Ureter (tissue), 1 donor: ENCODE data around the gene PAN3. TPM values are rescaled to one million over a fixed set of nuclear protein-coding genes. Genes with fewer than 3 reads are reported as not detected.
A peak's percentile ranks its signal among the peaks of the same experiment; 100 is the strongest.

Experiments
- DNase-seq: peaks from one replicate; pipeline ENCODE4 v3.0.0-alpha.2; 2020; ENCODE audit warnings: low spot score
- total RNA-seq: library from RNA; stranded (reverse); gene quantifications from one replicate; pipeline ENCODE4 v1.2.4, GENCODE V29; 2023
- donor health status: DM: yes; HTN: yes; CAD: no.

PAN3 gene
- total RNA-seq, 1 donor from 2014 or later, result 54.6 TPM

DNA sequence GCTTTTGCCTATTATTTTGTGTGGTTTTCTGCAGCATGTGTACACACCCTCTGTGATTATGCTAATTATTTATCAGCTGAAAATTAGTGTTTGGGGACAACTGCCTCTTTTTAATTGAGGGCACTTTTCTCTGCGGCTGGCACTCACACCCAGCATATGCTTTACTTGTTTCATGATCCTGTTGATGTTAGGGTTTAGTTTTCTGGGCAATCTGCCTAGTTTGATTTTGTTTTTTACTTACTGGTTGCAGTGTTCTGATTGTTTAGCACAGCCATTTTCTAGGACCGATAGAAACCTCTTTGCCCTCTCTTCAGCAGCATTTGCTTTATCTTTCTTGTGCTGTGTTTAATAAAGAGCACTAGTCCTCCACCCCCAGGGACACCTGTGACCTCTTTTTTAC lies 161.6 kb downstream of the PAN3 start:
- DNase-seq, result no peak

DNA sequence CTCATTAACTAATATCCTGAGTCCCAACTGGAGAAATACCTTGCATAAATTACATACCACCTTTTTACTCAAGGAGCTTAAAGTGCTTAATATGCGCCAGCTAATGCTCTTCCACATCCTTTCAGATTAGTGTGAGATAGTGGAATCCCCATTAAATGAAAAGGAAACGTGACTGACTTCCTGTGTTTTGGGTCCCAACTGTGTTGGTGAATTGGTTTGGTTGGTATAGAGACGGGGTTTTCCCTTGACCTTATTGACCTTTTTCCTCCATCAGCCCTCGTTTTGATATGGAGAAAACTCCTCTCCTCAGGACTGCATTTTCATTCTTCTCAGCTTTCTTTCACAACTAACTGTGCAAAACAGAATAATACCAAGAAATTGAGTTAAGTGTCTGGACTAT lies 163.5 kb downstream of the PAN3 start:
- DNase-seq, result no peak

DNA sequence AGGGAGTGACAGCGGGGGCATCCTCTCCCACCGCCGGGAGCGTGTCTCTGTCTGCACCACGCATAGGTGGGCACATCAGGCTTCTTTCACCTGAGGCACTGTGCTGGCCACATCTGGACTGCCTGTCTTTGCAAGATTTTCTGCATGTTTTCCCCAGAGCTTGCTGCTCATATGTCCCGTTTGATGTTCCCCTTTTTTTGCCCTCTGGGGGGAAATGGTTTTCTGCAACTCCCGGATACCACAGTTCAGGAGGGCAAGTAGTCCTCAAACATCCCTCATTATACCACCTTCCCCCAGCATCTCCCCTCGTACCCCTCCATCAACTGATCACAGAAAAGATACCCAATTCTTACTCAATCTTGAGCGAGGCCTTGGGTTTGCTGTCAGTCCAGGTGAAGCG lies 168.0 kb downstream of the PAN3 start:
- no peak for DNase-seq

DNA sequence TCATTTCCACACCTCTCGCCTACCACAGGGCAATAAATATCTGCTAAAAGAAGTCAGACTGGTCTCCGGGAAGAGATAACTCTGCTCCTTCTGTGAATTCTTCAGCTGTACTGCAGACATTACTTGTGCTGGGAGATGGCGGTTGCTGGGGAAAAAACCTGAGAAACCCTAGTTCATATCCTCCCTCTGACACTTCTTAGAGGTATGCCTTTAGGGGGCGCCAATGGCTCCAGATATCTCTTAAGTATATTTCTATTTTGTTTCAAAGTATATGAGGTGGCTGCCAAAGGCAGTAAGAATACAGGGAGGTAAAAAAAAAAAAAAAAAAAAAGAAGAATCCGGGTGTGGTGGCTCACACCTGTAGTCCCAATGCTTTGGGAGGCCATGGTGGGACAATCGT lies 175.2 kb downstream of the PAN3 start:
- no peak for DNase-seq

DNA sequence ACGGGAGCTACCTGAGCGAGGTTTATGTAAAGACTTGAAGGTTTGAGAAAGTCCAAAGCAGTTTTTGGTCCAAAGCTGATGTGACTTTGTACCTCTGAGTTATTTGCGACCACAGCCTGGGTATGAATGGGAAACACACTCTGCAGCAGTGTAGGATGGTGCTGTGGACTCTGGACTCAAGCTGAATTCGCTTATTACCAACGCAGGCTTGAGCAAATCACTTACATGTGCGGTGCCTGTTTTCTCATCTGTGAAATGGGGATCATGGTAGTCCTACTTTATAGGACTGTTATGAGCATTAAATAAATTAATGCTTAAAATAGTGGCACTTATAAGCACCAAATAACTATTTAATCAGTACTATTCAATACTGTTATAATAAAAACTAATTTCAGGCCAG lies 176.5 kb downstream of the PAN3 start:
- DNase-seq, result no peak

DNA sequence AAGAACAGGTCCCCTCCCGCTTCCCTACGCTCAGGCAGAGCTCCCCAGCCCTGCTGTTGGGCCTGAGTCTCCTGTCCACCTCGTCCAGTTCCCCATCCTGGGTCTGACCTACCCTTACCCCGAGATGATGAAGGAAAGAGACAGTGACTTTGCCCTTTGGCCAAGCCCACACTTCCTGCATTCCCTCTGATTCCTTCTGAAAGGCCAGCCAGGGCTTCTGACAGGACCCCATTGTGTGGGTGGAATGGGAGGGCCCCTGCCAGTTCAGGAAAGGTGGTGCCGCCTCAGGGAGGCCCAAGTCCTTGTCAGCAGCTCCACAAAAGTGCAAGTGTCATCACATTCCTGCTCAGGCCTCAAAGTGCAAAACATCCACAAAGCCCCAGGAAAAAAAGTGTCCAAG lies 177.8 kb downstream of the PAN3 start:
- DNase-seq, result no peak

DNA sequence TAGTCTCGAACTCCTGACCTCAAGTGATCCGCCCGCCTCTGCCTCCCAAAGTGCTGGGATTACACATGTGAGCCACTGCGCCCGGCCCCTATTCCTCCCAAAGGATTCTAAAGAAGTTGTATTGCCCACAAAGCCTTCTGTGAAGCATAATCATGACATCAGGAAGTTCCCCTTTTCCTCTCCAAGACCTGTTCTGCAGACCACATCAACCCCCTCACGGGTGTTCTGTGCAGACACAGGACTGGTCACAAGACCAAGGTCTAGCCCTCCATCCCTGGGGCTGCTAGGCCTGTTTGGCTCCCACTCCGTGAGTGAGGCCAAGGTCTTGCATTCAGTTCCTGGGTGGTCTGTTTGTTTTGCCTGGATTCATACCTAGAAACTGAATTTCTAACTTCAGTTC lies 178.5 kb downstream of the PAN3 start:
- no peak for DNase-seq

DNA sequence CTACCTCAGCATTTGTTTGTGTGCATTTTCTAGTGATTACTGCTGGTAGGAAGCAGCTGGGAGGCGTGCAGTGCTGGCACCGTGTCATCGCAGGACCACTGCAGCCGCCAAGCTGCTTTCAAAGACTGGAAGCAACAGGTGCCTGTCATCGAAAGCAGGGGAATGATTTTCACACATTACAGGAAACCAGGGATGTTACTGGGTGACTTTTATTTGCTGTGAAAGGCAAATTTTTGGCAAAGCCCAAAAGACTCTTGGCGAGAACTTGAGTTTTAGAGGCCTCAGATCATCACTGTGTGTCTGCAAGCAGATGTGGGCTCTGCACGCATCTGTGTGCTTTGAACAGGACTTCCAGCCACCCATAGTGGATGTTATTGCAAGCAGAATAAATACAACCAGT lies 180.2 kb downstream of the PAN3 start:
- no peak for DNase-seq

DNA sequence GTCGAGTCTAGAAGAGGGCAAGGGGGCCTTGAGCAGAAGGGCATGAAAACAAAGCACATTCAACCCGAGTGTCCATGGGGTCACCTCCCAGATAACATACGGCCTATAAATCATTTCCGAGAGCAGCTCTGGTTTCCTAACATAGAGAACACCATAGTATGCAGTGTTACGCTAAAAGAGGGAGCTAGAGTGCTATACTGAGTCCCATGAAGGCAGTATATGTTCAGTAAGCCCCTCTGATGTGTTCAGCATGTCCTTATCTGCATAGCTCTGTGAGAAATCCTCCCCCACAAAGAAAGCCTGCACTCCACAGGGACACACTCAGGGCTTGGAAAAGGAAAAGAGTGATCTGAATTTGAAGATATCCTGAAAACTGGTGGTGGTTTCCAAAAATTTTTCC lies 181.2 kb downstream of the PAN3 start:
- no peak for DNase-seq

DNA sequence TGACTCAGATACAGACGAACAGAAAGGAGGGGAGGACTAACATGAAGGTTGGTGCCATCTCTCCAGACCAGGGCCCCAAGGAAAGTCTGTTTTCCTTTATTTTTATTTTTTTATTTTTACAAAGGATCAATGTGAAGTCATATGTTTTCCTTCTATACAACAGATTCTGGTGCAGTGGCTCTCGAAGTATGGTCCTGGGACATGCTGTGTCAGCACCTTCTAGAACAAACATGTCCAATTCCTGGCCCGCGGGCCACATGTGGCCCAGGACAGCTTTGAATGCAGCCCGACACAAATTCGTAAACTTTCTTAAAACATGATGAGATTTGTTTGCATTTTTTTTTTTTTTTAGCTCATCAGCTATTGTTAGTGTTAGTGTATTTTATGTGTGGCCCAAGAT lies 181.9 kb downstream of the PAN3 start:
- DNase-seq, result no peak

DNA sequence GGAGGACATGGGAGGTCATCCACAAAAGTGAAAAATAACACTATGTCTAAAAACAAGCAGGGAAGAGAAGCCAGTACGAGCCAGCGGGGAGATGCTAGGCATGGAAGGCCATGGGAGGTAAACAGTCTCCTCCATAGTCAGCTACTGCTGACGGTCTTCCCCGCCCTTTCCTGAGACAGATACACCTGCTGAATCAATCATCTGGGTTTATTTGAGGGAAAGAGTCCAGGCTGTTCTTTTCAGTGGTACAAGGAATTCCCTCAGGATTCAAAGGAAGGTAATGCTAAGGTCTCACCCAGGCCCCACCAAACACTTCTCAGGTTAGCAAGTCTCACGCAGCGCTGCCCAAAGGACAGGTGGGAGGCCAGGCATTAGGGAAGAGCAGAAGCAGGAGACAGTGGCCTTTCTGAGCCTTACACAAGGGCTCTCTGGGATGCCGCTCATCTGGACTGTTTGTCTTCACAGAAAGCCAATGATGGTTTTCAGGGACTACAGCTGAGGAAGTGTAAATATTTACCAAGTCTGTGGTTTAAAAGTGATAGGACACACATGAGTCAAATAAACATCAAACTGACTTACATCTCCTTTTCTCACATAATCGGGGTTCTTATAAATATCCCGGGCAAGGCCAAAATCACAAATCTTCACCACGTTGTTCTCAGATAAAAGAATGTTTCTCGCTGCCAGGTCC lies 182.7 kb downstream of the PAN3 start:
- no peak for DNase-seq

DNA sequence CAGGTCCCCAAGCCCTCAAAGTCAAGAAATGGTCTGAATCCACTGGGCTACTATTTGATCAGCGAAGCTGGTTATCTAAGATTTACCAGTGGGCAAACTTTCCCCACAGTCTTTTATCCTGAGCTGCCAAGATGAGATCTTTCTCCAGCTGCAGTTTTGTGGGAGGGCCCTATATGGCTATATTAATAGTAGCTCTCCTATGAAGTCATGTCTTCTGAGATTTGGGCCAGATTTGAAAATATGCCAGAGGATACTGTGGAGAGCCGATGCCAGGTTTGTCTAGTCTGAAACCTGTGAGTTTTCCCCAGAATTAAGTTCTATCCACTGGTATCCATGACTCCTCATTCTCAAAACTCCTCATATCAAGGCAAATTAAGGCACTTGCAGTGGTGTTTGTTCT lies 183.4 kb downstream of the PAN3 start:
- no peak for DNase-seq

DNA sequence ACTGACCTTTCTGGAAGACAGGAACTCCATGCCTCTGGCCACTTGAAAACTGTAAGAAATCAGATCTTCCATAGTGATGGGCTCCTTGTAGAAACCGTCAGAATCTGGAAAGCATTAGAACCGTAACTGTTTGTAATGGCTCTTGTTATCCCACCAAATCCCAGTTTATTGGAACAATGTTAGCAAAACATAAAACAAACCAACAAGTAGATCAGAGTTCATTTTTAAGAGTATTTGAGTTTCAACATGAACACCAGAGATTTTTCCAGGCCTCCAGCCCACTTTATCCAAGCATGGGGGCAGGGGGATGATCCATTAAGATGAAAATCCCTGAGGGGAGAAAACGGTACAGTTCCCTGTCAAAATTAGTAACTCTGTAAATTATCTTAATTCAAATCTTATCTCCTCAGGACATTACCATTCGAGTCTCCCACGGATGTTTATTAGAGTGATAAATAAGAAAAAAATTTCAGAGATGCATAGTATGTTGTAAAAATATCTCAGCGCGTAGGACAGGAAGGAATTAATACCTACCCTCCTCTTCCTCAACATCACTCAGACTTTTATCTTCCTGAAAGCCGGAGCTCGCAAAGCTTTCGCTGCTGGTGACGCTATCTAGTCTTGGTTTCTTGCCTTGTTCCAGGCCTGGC lies 184.0 kb downstream of the PAN3 start:
- no peak for DNase-seq

DNA sequence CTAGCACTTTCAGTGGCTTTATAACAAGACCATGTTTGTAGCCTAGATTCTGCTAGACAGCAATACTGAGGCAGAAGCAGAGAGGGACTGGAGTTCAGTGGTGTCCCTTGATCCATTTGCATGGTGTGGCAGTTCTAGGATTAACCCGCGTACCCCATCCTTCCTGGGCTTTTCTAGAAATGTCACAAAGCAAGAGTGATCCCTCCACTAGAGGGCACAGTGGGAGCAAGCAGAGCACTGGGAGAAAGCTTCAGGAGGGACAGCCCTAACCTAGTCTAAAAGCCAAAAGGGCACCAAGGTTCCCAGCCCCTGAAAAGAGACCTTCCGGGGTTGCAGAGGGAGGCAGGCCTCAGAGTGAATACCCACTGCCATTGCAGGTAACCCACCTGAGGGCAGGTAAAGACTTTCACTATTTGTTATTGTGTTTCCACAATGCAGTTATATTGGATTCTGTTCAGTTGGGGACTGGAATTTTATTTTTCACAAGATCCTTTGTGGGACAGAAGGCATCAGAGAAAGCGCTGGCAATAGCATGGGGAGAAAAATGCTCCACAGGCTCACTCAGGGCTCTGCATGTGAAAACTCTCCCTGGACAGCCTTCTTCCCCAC lies 185.9 kb downstream of the PAN3 start:
- peak; percentile 52 for DNase-seq

DNA sequence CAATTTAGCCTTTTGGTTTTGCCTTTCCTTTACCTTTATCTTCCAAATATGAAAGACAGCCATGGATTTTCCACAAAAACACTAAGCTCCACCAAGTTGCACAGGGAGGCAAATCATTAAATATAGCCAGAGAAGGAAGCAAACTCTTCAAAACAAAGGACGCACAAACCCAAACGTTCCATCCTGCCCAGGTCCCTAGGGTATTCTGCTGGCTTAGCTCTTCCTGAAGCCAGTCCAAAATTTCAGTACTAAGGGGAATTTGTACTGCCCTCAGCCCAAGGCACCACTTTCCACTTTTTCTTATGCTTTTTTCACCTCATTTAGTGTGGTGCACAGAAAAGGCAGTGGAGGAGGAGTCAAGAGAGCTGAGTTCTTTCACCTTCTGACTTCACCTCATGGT lies 186.7 kb downstream of the PAN3 start:
- DNase-seq, result no peak

DNA sequence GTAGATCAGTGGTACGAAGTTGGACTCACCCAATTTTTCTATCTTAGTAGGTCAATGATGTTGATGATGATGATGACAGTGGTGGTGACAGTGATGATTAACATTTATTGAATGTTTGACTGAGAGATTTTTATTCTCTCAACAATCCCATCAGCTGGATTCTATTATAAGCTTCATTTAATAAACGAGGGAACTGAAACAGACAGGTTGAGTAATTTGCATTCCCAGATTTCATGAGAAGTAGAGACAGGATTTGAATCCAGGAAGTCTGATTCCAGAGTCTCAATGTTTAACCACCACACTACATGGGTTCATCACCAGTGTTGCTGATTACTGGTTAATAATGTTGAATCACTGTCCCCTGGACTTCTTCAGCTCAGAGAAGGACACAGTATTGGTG lies 187.7 kb downstream of the PAN3 start:
- DNase-seq, result no peak

DNA sequence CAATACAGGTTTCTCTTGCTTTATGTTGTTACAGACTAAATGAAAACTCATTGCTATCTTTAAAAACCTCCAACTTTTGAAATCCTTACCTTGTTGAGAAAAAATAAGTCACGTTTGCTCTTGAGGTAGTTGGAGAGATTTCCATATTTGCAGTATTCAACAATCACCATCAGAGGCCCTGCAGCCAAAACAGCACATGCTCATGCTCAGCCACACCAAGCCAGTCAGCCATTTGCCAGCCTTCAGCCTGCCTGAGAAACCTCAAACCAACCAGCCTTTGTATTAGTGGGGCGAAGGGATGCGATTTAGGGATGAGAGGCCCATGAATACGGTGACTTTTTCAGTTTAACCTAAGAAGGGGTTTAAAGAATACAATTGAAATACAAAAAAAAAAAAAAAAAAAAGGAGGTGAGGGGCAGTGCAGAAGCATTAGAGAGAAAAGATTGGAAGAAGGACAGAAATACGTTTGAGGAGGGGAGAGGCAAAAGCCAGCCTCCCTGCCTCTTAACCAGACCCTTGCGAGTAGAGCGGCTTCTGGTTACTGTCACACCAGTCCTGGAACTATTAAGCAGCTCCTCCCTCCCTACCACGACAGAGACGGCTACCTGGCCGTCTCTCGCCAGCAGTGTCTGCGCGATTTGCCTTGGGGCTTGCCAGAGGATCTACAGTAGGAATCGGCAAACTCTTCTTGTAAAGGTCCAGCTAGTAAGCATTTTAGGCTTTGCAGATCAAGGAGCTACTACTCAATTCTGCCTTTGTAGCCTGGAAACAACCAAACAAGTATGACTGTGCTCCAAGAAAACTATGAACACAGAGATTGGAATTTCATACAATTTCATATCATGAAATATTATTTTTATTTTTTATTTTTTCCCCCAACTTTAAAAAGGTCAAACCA lies 189.3 kb downstream of the PAN3 start:
- DNase-seq, result no peak

DNA sequence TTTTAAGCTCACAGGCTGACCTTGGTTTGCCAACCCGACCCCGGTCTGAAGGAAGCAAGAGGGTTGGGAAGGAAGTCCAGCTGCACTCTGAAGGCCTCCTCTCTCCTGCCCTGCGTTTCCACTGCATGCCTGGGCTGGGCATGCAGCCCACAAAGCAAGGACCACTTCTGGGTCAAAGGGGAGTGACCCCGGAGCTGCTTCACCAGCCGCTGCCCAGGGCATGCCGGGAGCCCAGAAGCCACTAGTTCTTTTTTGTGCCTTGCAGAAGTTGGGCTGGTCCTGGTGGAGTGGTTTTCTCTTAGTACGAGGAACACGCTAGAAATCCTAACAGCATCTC lies 189.9 kb downstream of the PAN3 start:
- DNase-seq, result no peak

DNA sequence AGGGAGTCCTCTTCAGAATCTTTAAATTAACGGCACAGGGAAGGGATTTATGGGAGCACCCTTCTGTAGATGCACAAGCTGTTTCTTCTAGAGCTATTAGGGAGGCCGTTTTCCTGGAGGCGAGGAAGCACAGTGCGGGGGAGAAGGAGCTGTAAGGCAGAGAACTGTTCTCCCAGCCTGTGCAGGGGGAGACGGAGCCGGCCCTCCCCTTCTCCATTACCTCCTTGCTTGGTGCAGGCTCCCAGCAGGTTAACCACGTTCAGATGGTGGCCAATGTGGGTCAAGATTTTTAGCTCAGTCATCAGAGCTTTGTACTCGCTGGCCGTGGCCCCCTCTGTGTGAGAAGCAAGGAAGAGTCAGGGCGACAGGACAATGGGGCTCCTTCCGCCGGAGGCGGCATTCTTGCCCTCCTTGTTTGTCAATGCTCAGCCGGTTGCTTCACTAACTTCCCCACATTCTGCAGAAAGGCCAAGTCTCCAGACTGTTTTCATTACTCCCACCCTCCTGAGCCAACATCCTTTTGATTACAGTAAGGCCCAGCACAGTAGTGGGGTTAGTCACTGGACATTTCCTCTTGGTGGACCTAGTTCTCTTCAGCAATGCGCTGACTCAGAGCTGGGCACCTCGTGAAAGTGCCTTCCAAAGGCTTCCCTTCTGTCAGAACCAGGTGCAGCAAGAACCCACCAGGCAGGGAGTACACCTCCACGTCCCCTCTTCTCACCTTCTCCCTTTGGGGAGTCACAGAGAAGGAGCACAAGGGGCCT lies 191.2 kb downstream of the PAN3 start:
- DNase-seq, result no peak

DNA sequence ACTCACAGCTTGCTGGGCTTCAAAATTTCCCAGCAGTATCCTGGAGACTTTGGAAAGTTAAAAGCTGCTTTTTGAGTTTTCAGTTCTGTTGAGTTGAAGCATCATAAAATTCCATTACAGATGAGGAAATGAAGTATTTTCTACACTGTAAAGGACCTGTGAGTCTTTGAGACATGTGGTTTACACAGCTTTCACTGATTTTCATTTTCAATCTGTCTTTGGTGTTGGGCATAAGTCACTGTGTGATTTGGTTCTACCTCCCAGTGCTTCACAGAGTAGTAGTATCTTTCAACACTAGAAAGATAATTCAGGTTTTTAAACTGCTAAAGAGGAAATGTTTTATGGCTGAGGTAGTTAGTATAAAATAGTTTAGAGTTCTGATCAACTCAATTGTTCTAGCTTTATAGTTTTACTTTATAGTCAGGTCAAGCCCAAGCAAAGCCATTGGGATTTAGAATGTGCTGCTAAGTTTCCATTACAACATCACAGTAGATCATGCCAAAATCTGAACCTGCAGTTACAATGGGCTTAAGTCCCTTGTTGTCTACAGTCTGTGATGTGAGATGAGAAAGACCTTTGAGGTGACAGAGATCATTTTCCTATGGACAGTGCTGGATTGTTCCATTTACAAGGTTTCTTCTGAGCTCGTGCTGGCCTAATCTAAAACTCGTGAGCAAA lies 195.0 kb downstream of the PAN3 start:
- no peak for DNase-seq

DNA sequence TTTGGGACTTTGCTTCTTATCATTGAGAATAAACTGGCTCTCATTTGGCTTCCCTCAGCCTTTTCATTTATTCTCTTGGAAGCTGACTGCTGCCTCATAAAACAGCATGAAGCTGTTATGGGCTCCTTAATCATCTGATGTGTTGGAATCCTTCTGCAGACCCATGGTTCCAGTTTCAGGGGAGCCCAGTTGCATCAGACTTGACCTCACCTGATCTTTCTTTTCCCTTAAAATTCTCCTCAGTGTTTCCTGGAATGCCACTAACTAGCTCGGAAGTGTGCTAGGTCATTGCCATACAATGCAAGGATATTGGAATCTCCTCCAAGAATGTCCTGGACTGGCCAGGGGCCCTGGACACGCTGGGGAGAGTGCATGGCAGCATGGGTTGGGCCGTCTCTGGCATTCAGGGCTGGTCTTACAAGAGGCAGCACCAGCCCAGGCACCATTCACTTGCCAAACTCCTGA lies 197.9 kb downstream of the PAN3 start:
- no peak for DNase-seq
